ENCODE data around the gene SDK2.
A peak's percentile ranks its signal among the peaks of the same experiment; 100 is the strongest.

Gene SDK2

GRCh38 chr17:73635101-73635817, 9.0 kb downstream of the SDK2 start:
- H3K4me3 ChIP-seq (ENCODE audit: low read length): no peak overlapping the region
- DNase-seq (ENCODE audit: low read depth): no peak
- TF ChIP-seq CTCF (IDR thresholded peaks at IDR 0.05; ENCODE audit: insufficient read depth, low read depth, low read length, missing control alignments): no peak

GRCh38 chr17:73634629-73635028, 9.6 kb downstream of the SDK2 start:
- no peak for DNase-seq (ENCODE audit: low read depth)
- no peak overlapping the region for H3K4me3 ChIP-seq (ENCODE audit: low read length)
- TF ChIP-seq CTCF (IDR thresholded peaks at IDR 0.05; ENCODE audit: insufficient read depth, low read depth, low read length, missing control alignments): no peak

- H3K4me3 ChIP-seq (ENCODE audit: low read length): no peak overlapping the region
- DNase-seq (ENCODE audit: low read depth): no peak
- no peak for TF ChIP-seq CTCF (IDR thresholded peaks at IDR 0.05; ENCODE audit: insufficient read depth, low read depth, low read length, missing control alignments)
These were observed 10.5 kb downstream of the SDK2 start for GRCh38 chr17:73633736-73634135.

- H3K4me3 ChIP-seq (ENCODE audit: low read length): no peak overlapping the region
- DNase-seq (ENCODE audit: low read depth): peak; percentile 23
- no peak for TF ChIP-seq CTCF (IDR thresholded peaks at IDR 0.05; ENCODE audit: insufficient read depth, low read depth, low read length, missing control alignments)
These were observed 11.7 kb downstream of the SDK2 start for GRCh38 chr17:73632513-73632912.

- no peak for TF ChIP-seq CTCF (IDR thresholded peaks at IDR 0.05; ENCODE audit: insufficient read depth, low read depth, low read length, missing control alignments)
- H3K4me3 ChIP-seq (ENCODE audit: low read length): no peak overlapping the region
- no peak for DNase-seq (ENCODE audit: low read depth)
These were observed 13.2 kb downstream of the SDK2 start for GRCh38 chr17:73630965-73631595.

- H3K4me3 ChIP-seq (ENCODE audit: low read length): no peak overlapping the region
- DNase-seq (ENCODE audit: low read depth): no peak
- TF ChIP-seq CTCF (IDR thresholded peaks at IDR 0.05; ENCODE audit: insufficient read depth, low read depth, low read length, missing control alignments): no peak
These were observed 13.7 kb downstream of the SDK2 start for GRCh38 chr17:73630531-73630930.

Measured in epithelial cell of esophagus (primary cell).